GM12873 (cell line): Measurements from ENCODE around the gene NOL12.

Source experiments
- CTCF ChIP-seq: IDR thresholded peaks from 2 replicates; pipeline ENCODE4 v1.5.1; 2012; ENCODE audit warnings: low read depth, mild to moderate bottlenecking, moderate library complexity, low read length, control low read depth; ENCODE audit not compliant: insufficient read depth; ENCODE audit errors: missing control alignments

Gene NOL12

GRCh38 chr22:37742376-37743171, 56.4 kb downstream of the NOL12 start:
- TF ChIP-seq CTCF = no peak
